Epithelial cell of esophagus (primary cell): ENCODE results near the gene CCR5AS.
A peak's percentile ranks its signal among the peaks of the same experiment; 100 is the strongest.
"Not testable (repeated sequence)": the region's sequence is repeated elsewhere in the genome, so short reads cannot be mapped to it uniquely, and the experiment has no call there.

Source experiments
- DNase-seq: peaks from one replicate; pipeline ENCODE4 v3.0.0; 2010; ENCODE audit warnings: low read depth
- H3K4me3 ChIP-seq: 2 replicates; pipeline ENCODE4 v1.5.1; 2011; ENCODE audit warnings: mild to moderate bottlenecking, low read length, control low read depth
- CTCF ChIP-seq: IDR thresholded peaks from 2 replicates; pipeline ENCODE4 v1.5.1; 2011; ENCODE audit warnings: low read depth, mild to moderate bottlenecking, low read length, control low read depth, inconsistent platforms; ENCODE audit not compliant: insufficient read depth; ENCODE audit errors: missing control alignments

CCR5AS gene

GRCh38 chr3:46408853-46409252, 2.0 kb upstream of the CCR5AS start:
- no peak for TF ChIP-seq CTCF
- no peak for DNase-seq
- no peak overlapping the region for H3K4me3 ChIP-seq

DNA sequence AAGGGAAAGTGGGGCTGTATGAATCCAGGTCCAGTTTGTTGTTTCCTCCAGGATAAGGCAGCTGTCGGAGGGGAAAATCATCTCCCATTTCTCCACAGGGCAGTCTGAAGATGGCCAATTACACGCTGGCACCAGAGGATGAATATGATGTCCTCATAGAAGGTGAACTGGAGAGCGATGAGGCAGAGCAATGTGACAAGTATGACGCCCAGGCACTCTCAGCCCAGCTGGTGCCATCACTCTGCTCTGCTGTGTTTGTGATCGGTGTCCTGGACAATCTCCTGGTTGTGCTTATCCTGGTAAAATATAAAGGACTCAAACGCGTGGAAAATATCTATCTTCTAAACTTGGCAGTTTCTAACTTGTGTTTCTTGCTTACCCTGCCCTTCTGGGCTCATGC, 1.1 kb upstream of the CCR5AS start:
- H3K4me3 ChIP-seq, result no peak overlapping the region
- DNase-seq, result no peak
- TF ChIP-seq CTCF, result no peak

DNA sequence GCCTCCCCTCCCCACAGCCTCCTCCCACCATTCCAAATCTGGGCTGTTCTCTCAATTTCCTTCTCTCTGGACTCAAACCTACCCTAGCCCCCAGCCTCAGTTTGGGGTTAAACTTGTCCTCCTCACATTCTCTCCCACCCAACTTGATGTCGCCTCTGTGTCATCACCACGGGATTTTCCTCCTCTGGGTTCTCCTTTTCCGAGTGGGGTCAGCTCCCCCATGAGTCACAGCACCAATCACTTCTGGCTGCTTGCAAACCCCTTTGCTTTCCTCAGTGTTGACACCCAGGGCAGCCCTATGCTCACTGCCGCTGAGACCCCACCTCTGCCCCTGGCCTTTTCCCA, 451 bp downstream of the CCR5AS start:
- no peak for TF ChIP-seq CTCF
- H3K4me3 ChIP-seq, result no peak overlapping the region

DNA sequence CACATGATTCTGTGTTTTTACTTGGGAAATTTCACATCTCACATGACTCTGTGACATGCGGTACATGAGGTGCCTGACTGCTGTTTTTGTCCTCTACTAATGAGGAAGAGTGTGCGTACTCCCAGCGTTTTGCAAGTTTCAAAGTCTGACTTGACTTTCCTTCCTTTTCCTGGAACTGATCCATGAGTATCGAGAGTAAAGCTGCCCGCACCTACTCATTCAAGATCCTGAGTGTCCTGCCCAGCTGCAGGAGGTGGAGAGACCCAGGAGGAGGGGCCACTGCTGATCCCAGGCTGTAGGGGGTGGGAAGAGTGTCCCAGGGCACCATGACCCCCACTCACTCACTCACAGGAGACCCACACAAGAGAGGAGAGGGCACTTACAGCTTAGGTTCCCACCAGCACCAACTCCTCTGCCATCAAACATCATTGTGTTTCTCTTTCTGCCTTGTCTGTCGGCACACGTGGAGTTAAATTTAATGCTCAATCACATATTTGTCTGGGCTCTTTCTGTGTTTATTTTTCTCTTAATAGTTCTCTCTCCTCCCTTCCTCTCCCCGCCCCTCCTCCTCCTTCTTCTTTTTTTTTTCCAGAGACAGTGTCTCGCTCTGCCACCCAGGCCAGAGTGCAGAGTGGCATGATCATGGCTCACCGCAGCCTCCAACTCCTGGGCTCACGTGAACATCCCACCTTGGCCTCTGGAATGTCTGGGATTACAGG, 1.4 kb downstream of the CCR5AS start:
- peak; percentile 18 for DNase-seq
- no peak for TF ChIP-seq CTCF
- H3K4me3 ChIP-seq, result no peak overlapping the region

More for the DNA sequence above, 451 bp downstream of the CCR5AS start:
- DNase-seq, result no peak

DNA sequence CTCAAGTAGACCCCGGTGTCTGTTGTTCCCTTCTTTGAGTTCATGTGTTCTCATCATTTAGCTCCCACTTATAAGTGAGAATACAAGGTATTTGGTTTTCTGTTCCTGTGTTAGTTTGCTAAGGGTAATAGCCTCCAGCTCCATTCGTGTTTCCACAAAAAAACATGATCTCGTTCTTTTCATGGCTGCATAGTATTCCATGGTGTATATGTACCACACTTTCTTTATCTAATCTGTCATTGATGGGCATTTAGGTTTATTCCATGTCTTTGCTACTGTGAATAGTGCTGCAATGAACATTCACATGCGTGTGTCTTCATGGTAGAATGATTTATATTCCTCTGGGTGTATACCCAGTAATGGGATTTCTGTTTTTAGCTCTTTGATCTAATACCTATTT, 4.0 kb downstream of the CCR5AS start:
- DNase-seq, H3K4me3 ChIP-seq: not testable (repeated sequence)

DNA sequence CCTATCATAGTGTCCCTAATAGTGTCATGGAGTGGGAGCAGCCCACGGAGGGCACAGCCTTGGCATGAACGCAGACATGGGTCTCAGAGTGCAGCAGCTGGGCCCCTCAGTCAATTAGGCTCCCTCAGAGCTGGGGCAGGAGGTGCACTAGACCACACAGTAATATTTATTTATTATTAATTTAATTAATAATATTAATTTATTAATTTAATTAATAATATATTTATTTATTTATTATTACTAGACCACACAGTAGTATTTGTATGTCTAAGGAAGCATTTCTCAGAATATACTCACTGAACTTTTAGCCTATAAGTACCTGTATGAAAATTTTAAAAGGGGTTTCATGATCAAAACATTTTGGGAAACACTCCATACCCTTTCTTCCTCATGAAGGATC, 5.3 kb downstream of the CCR5AS start:
- no peak for TF ChIP-seq CTCF
- no peak for DNase-seq
- no peak overlapping the region for H3K4me3 ChIP-seq

- H3K4me3 ChIP-seq, result no peak overlapping the region
- no peak for DNase-seq
- TF ChIP-seq CTCF, result no peak
Measured at GRCh38 chr3:46400846-46401245, 6.0 kb downstream of the CCR5AS start.
